Left hindlimb (tissue), 1 donor: ENCODE data around the gene PBLD.
A peak's percentile ranks its signal among the peaks of the same experiment; 100 is the strongest.
"Not testable (repeated sequence)": the region's sequence is repeated elsewhere in the genome, so short reads cannot be mapped to it uniquely, and the experiment has no call there.

Source experiments
- DNase-seq: peaks from one replicate; pipeline ENCODE4 v3.0.0-alpha.2; 2018

Gene PBLD

GRCh38 chr10:68330852-68331454, 1.8 kb downstream of the PBLD start:
- peak; percentile 46 for DNase-seq

GRCh38 chr10:68329506-68329861, 3.2 kb downstream of the PBLD start:
- DNase-seq: no peak

DNA sequence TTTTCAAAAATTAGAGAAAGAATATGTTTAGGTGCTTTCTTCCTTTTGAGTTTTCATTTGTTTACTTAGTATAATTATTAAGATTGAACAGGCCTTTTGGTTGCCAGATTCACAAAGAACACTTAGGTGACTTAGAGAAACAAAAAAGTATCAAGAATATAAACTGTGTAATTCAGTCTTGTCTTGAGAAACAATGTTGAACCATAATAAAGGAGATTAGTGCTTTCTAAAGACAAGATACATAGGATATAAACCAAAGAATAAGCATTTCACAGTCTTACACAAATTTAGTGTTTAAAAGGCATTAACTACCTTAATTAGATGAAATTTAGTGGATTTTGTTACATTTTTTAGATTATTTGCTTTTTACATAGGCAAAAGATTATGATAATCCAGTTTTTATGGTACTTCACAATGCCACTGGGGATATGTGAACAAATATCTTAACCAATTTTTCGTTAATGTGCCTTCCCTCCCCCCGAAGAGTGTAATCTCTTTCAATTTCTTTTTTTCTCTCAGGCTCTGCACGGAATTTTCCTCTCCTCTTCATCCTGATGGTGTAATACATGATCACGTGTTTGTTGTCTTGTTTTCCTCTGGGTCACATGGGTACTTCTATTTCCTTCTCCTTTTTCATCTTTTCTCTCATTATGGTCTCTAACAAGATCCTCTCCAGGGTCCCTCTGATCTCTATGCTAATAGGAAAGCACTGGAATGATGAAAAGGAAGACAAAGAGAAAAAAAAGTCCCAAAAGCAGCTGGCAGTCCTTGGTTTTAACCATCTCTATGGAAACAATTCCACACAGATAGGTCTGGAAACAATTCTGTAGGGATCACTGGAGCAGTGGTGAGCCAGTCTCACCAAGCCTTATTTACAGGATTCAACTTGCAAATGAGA, 4.6 kb downstream of the PBLD start:
- DNase-seq: no peak

- not testable (repeated sequence) for DNase-seq
These were observed 8.3 kb downstream of the PBLD start for GRCh38 chr10:68324396-68324795.

- DNase-seq: no peak
These were observed 14.2 kb downstream of the PBLD start for GRCh38 chr10:68318331-68319059.

GRCh38 chr10:68315582-68315981, 17.1 kb downstream of the PBLD start:
- no peak for DNase-seq

GRCh38 chr10:68314930-68315329, 17.8 kb downstream of the PBLD start:
- not testable (repeated sequence) for DNase-seq

GRCh38 chr10:68310531-68310930, 22.2 kb downstream of the PBLD start:
- DNase-seq: no peak

DNA sequence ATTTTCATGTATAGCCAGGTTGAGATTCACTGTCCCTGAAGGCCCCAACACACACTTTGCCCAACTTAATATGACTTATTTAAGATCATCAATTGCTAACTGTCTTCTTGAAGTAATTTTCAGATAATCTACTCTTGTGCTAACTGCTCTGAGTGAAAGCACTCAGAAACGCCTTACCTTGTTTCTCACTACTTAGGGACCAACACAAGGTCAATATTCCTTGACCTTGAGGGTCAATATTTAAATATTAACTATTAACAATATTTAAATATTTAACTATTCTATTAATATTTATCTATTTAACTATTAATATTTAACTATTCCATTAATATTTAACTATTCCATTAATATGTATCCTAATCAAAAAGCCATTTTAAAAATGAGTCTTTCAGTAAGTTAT, 26.9 kb downstream of the PBLD start:
- no peak for DNase-seq

GRCh38 chr10:68303849-68304412, 28.8 kb downstream of the PBLD start:
- no peak for DNase-seq

DNA sequence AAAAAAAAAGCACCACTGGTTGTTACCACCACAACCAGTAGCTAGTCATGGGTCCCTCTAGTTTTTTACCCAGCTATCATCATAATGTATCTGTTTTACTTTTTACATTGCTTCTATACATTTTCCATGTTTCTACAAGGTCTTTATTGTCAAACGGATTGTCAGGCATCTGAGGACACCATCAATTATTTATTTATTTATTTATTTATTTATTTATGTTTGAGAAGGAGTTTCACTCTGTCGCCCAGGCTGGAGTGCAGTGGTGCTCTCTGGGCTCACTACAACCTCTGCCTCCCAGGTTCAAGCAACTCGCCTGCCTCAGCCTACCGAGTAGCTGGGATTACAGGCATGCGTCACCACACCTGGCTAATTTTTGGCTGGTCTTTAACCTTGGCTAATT, 29.9 kb downstream of the PBLD start:
- no peak for DNase-seq

- no peak for DNase-seq
These were observed 30.3 kb downstream of the PBLD start for GRCh38 chr10:68302503-68302823.

GRCh38 chr10:68301790-68302502, 30.8 kb downstream of the PBLD start:
- no peak for DNase-seq

DNA sequence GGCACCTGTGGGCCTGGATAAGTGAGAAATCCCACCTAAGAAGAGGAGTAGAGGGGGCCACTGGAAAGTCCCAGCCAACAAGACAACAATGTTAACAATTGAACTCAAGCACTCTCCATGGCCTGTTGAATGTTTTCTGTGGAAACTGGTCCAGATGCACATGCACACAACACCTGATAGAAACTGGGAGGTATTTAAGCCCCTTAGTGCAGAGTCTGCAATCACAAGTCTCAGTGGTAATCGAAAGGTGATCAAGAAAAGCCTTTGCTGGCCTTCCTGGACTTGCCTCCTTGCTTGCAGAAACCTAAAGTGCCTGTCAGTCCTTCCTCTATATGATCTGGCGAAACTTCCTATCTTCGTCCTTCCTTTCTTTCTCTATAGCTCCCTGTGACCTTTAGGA, 31.4 kb downstream of the PBLD start:
- no peak for DNase-seq

DNA sequence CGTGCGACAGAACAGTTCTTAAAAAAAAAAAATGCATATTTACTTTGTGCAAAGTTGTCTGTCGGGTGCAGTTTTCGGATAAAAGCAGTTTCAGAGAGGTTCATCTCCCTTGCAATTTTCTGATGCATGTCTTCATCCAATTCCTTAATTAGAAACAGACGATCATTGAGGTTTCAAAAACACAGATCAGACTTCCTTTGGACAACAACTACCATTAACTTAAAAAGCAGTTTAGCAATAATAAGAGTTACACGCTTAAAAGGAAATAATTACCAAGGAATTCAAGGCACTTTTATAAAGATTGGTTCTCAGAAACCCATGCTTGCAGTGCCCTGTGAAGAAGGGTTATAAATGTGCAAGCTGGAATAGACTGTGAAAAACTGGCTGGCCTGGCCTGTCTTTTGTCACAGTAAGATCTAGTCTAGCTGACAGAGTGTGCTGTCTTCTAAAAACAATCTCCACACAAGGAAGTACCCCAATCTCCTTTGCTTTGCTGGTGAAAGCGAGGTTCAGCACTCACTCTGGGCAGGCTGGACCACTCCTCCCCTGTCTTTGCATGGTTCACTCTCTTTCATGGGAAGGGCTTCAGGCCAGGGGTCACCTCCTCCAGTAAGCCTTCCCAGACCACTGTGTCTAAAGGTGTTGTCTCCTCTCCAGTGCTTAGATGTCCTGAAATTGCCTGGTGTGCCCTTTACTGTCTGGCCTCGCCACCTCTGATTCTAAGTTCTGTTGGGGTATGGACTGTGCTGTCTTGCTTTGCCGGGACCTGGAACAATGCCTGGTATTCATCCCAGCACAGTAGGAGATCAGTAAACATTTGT, 35.7 kb downstream of the PBLD start:
- DNase-seq: no peak

- no peak for DNase-seq
These were observed 42.0 kb downstream of the PBLD start for GRCh38 chr10:68290736-68291135.

DNA sequence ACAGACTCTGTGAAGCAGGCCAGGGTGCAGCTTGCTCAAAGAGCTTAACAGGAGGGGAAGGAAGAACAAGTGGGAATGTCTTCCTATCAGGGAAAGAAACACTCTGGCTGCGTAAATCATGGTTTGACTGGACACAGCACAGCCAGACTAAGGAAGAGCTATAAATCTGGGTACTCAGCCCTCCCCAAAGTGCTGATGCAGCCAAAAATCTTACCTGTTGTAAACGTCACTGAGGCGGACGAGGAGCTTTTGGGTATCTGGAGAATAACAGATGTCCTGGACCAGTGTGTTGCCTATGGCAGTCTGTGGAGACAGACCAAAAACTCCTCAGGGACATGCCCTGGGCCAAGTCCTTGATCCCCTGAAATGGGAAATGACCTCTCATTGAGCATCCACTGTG, 44.0 kb downstream of the PBLD start:
- no peak for DNase-seq

DNA sequence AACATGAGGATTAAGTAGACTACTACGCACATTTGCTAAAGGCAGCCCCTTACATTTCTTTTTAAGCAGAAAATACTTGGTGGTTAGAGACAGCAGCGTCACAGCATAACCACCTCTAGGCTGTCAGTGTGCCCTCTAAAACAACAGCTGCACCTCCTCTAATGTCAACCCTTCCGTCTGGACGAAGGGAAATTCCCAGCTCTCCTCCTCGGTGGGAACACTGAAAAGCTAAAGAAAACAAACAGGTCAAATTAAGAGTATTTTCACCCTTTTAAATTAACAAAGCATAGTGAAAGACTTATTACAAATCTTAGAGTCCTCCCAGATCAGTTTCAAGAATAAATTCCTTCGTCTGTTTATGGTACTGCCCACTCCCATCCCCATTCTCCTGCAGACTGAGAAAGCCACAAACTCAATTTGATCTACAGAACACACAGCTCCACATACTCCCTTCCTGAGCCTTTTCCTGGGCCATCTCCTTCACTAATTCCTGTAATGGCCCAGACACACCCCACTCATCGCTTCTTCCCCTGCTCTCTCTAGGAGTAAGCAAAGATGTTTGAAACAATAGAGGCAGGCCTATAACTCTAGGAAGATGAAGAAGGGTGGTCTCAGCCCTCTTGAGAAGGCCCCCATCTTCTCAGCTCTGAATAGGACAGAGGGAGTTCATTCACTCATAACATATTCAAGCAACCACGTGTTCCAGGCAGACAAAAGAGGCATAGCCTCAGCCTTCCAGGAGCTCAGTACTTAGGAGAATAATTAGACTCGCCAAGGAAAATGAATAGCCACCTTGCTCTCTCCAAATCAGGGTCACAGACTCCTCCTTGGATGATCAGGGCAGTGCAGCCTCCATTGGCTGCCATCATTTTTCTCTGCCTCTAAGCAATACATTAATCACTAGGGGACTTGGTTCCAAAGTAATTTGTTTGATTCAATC, 48.4 kb downstream of the PBLD start:
- no peak for DNase-seq

DNA sequence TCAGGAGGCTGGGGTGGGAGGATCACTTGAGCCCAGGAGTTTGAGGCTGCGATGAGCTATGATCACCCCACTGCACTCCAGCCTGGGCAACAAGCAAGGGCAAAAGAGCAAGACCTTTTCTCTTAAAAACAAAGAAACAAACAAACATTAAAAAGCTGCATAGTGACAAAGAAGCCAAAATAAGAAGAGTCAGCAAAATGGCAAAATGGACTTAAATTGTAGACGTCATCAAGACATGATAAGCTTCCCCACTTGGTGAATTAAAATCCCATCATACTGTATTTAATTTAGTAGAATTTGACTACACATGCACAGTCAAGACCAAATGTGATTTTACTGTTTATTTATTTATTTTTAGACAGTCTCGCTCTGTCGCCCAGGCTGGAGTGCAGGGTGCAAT, 52.0 kb downstream of the PBLD start:
- DNase-seq: no peak

GRCh38 chr10:68278906-68279753, 53.6 kb downstream of the PBLD start:
- DNase-seq: not testable (repeated sequence)
